Panc1 (cell line): ENCODE results near the gene CDH13. TPM values are rescaled to one million over a fixed set of nuclear protein-coding genes. Genes with fewer than 3 reads are reported as not detected.

Source experiments
- ATAC-seq: fragments of 200-7000 bp; cut with Tn5 transposase; 2 replicates; pipeline ENCODE4 v1.9.1; 2020; ENCODE audit warnings: mild to moderate bottlenecking, moderate library complexity
- BruUV-seq: library from RNA; stranded (reverse); fragments of 400-500 nt; replicated peaks from 2 replicates; lab custom pipeline; 2021; lab: Mats Ljungman, UMichigan
- CTCF ChIA-PET: fragments of 300-600 bp; sonication (Branson Sonifier 250); formaldehyde crosslinking; loops from one replicate; lab custom pipeline; 2022; ENCODE audit warnings: antibody characterized with exemption; lab: Charles Lee
- POLR2A ChIA-PET: fragments of 300-600 bp; sonication (Branson Sonifier 250); formaldehyde crosslinking; loops from one replicate; lab custom pipeline; 2022; ENCODE audit warnings: antibody characterized with exemption; lab: Charles Lee
- DNase-seq: peaks from one replicate; pipeline ENCODE4 v3.0.0-alpha.2; 2010; ENCODE audit warnings: low read depth, low spot score
- H3K27ac ChIP-seq: 2 replicates; pipeline ENCODE4 v1.5.1; 2011; ENCODE audit warnings: mild to moderate bottlenecking, low read length, inconsistent platforms
- H3K27me3 ChIP-seq: fragments of 200-500 bp; sonication (Bioruptor generic); 2 replicates; pipeline ENCODE4 v1.6.0; 2014; ENCODE audit warnings: low read length, inconsistent platforms; ENCODE audit not compliant: control insufficient read depth, insufficient read depth
- H3K36me3 ChIP-seq: fragments of 200-500 bp; sonication (Bioruptor generic); 2 replicates; pipeline ENCODE4 v1.5.1; 2014; ENCODE audit warnings: inconsistent platforms, mild to moderate bottlenecking, low read length, moderate library complexity; ENCODE audit not compliant: control insufficient read depth, insufficient read depth
- H3K4me1 ChIP-seq: 2 replicates; pipeline ENCODE4 v1.5.1; 2011; ENCODE audit warnings: inconsistent platforms, mild to moderate bottlenecking, low read length, moderate library complexity; ENCODE audit not compliant: control insufficient read depth, insufficient read depth
- H3K4me3 ChIP-seq, 2 experiments: 2 replicates each; pipeline ENCODE4 v1.5.1; 2011 to 2012; ENCODE audit warnings: low read depth in 2 of 2, low read length in 2 of 2, mild to moderate bottlenecking in 2 of 2, inconsistent platforms in 1 of 2, moderate library complexity in 1 of 2
- H3K9me3 ChIP-seq: fragments of 200-500 bp; sonication (Bioruptor generic); 2 replicates; pipeline ENCODE4 v1.5.1; 2014; ENCODE audit warnings: low read depth, mild to moderate bottlenecking, inconsistent platforms, low read length, moderate library complexity; ENCODE audit not compliant: control insufficient read depth, insufficient read depth
- CTCF ChIP-seq: fragments of 450-650 bp; IDR thresholded peaks from 2 replicates; pipeline ENCODE4 v1.5.1; 2017; ENCODE audit warnings: mild to moderate bottlenecking
- POLR2AphosphoS5 ChIP-seq: IDR thresholded peaks from 2 replicates; pipeline ENCODE4 v1.6.1; 2012; ENCODE audit warnings: mild to moderate bottlenecking, low read depth, low read length, moderate library complexity
- REST ChIP-seq, 2 experiments: IDR thresholded peaks; 2 replicates each; pipeline ENCODE4 v1.6.1; 2011 to 2012; ENCODE audit warnings: low read depth in 2 of 2, control low read depth in 1 of 2, low read length in 1 of 2, mild to moderate bottlenecking in 1 of 2, moderate library complexity in 1 of 2; ENCODE audit not compliant: insufficient read depth in 1 of 2
- SIN3A ChIP-seq: IDR thresholded peaks from 2 replicates; pipeline ENCODE4 v1.6.1; 2012; ENCODE audit warnings: low read depth, mild to moderate bottlenecking, low read length, moderate library complexity, borderline replicate concordance; ENCODE audit not compliant: insufficient read depth
- TCF7L2 ChIP-seq: IDR thresholded peaks from 2 replicates; pipeline ENCODE4 v1.6.1; 2011; ENCODE audit warnings: mild to moderate bottlenecking, low read depth, low read length, inconsistent platforms
- in situ Hi-C: cut with HindIII; loops from 2 replicates; pipeline ENCODE4 v1.10.0; 2016; ENCODE audit warnings: low sequenced_read_pairs, low pct_unique_long_range_greater_than_20kb
- intact Hi-C: fragments of 100-400 bp; cut with micrococcal nuclease; formaldehyde crosslinking; loops from one replicate; pipeline ENCODE4 v1.10.0; 2022; ENCODE audit not compliant: unreplicated experiment
- total RNA-seq: library from RNA; stranded (reverse); gene quantifications from one replicate; pipeline ENCODE4 v1.2.1, GENCODE V29; 2021; ENCODE audit not compliant: unreplicated experiment

The CDH13 gene
- total RNA-seq, 1 experiment from 2014 or later = not detected

- no peaks in the 10 kb centered on the region for H3K9me3 ChIP-seq
- in situ Hi-C loops = no loop called here
- CTCF ChIA-PET = no interaction called here
- TF ChIP-seq REST (IDR thresholded peaks at IDR 0.05; ENCODE audit: insufficient read depth in 1 of 2, low read depth in 2 of 2, low read length in 1 of 2) (no peak), SIN3A (no peak), TCF7L2 (no peak), POLR2AphosphoS5 (no peak), CTCF (no peak)
- no TSS peak for BruUV-seq
- H3K27me3 ChIP-seq = no peaks in the 10 kb centered on the region; the same call in 1 of the 2 replicates
- POLR2A ChIA-PET = no interaction called here
- H3K36me3 ChIP-seq = no peaks in the 10 kb centered on the region
- no peak overlapping the region for H3K27ac ChIP-seq
- no peak overlapping the region for H3K4me3 ChIP-seq
- intact Hi-C loops = no loop called here
- no peaks in the 10 kb centered on the region for H3K4me1 ChIP-seq
- ATAC-seq = no peak
- DNase-seq = no peak
These were observed 843.6 kb downstream of the CDH13 start for GRCh38 chr16:83470416-83470815.

- ATAC-seq = no peak
- CTCF ChIA-PET = no interaction called here
- no TSS peak for BruUV-seq
- in situ Hi-C loops (no loop called here), intact Hi-C loops (no loop called here)
- H3K4me1 ChIP-seq = no peaks in the 10 kb centered on the region
- no peaks in the 10 kb centered on the region for H3K36me3 ChIP-seq
- no peaks in the 10 kb centered on the region for H3K27me3 ChIP-seq
- no peak for TF ChIP-seq REST (IDR thresholded peaks at IDR 0.05; ENCODE audit: insufficient read depth in 1 of 2, low read depth in 2 of 2, low read length in 1 of 2)
- no peak for TF ChIP-seq SIN3A
- no peak for TF ChIP-seq TCF7L2
- no peak for TF ChIP-seq POLR2AphosphoS5
- TF ChIP-seq CTCF = no peak
- no peak for DNase-seq
- H3K9me3 ChIP-seq = no peaks in the 10 kb centered on the region
- H3K27ac ChIP-seq = no peak overlapping the region
- H3K4me3 ChIP-seq = no peak overlapping the region
- POLR2A ChIA-PET = no interaction called here
These were observed 846.2 kb downstream of the CDH13 start for GRCh38 chr16:83472776-83473501.
